Kidney (tissue), 14 donors: Measurements from ENCODE around the gene ARMC3. TPM values are rescaled to one million over a fixed set of nuclear protein-coding genes. Genes with fewer than 3 reads are reported as not detected.
A peak's percentile ranks its signal among the peaks of the same experiment; 100 is the strongest.

Experiments
- DNase-seq, 5 donors: peaks; one replicate each; pipeline ENCODE4 v3.0.0-alpha.2; 2013 to 2020
- FAIRE-seq: peaks from 2 replicates; lab custom pipeline; 2012; peaks lifted over from hg19 to GRCh38; lab: Jason Lieb, UNC
- H3K27ac ChIP-seq, 2 donors: one replicate each; pipeline ENCODE4 v1.7.0; 2013; ENCODE audit warnings: low read depth in 2 of 2, low read length in 2 of 2, inconsistent platforms in 1 of 2
- H3K27me3 ChIP-seq: one replicate; pipeline ENCODE4 v1.7.1; 2013; ENCODE audit warnings: low read length, inconsistent platforms; ENCODE audit not compliant: control insufficient read depth, insufficient read depth
- H3K36me3 ChIP-seq, 3 donors: one replicate each; pipeline versions ENCODE4 v1.7.0 to v1.7.1; 2013; ENCODE audit warnings: low read length in 3 of 3, control low read depth in 1 of 3, inconsistent platforms in 1 of 3; ENCODE audit not compliant: insufficient read depth in 3 of 3, control insufficient read depth in 2 of 3
- H3K4me1 ChIP-seq, 3 donors: one replicate each; pipeline versions ENCODE4 v1.7.0 to v1.7.1; 2013; ENCODE audit warnings: low read length in 3 of 3, inconsistent platforms in 1 of 3, low read depth in 1 of 3; ENCODE audit not compliant: control insufficient read depth in 2 of 3, insufficient read depth in 2 of 3
- H3K4me3 ChIP-seq, 3 donors: one replicate each; pipeline versions ENCODE4 v1.7.0 to v1.8.1; 2013; ENCODE audit warnings: low read length in 3 of 3, control low read depth in 1 of 3, inconsistent platforms in 1 of 3
- H3K9ac ChIP-seq, 3 donors: one replicate each; pipeline versions ENCODE4 v1.7.0 to v1.7.1; 2013; ENCODE audit warnings: low read length in 3 of 3, control low read depth in 1 of 3, inconsistent platforms in 1 of 3
- H3K9me3 ChIP-seq, 3 donors: one replicate each; pipeline versions ENCODE4 v1.7.0 to v1.7.1; 2013; ENCODE audit warnings: low read length in 3 of 3, control low read depth in 1 of 3, inconsistent platforms in 1 of 3; ENCODE audit not compliant: control insufficient read depth in 2 of 3, insufficient read depth in 1 of 3
- CTCF ChIP-seq: IDR thresholded peaks from 3 replicates; pipeline ENCODE4 v1.5.1; 2012; ENCODE audit warnings: mild to moderate bottlenecking, moderate library complexity, borderline replicate concordance; ENCODE audit not compliant: insufficient read depth; ENCODE audit errors: extremely low read depth
- intact Hi-C: fragments of 100-400 bp; cut with DNase I; formaldehyde crosslinking; loops from one replicate; pipeline ENCODE4 v1.11.1; 2022
- polyA plus RNA-seq: library from polyadenylated mRNA; stranded (reverse); fragments of 350-450 nt; fragmentation: Illumina TruSeq; extraction: RNeasy Lipid Tissue Mini Kit (QIAGEN cat#74804); gene quantifications from one replicate; pipeline ENCODE4 v1.2.3, GENCODE V29; 2014; ENCODE audit warnings: low read depth, low replicate concordance; ENCODE audit not compliant: insufficient read depth
- total RNA-seq: library from RNA; stranded (reverse); fragmentation: NEBNext Ultra II Directional; extraction: Animal tissue kit (Norgen Biotek cat#: 25700); gene quantifications from one replicate; pipeline ENCODE4 v1.2.1, GENCODE V29; 2021
- donor health status: control.
- donor health status: control.
- donor health status: control.
- donor health status: control.
- donor health status: control.
- donor health status: DM: yes; HTN: yes; CAD: no.
- donor health status: Normal renal cell carcinoma (clear cell type).

Gene ARMC3
- total and polyA plus RNA-seq, 2 donors from 2014 or later = 0.60 to 5.5 TPM

GRCh38 chr10:23065181-23065948 lies 137.5 kb downstream of the ARMC3 start:
- Histone ChIP-seq H3K4me1 (peaks cover 0 to 10% (median 9%) of the 10 kb centered on the region in 3 donors), H3K4me3 (no peak overlapping the region), H3K9ac (peak overlapping the region in 1 of 3 donors; percentile 34), H3K27me3 (no peaks in the 10 kb centered on the region), H3K9me3 (no peaks in the 10 kb centered on the region), H3K36me3 (no peaks in the 10 kb centered on the region), H3K27ac (no peak overlapping the region)
- no peak for TF ChIP-seq CTCF
- intact Hi-C loops = no loop called here
- FAIRE-seq (no peak), DNase-seq (peak in 2 of 5 donors; percentile 36 to 88)

- no peak overlapping the region for H3K4me3 ChIP-seq
- intact Hi-C loops = no loop called here
- H3K27ac ChIP-seq = no peak overlapping the region
- H3K4me1 ChIP-seq = peaks cover 0 to 10% (median 9%) of the 10 kb centered on the region in 3 donors
- DNase-seq (no peak), FAIRE-seq (no peak)
- no peaks in the 10 kb centered on the region for H3K9me3 ChIP-seq
- no peak overlapping the region for H3K9ac ChIP-seq
- H3K36me3 ChIP-seq = no peaks in the 10 kb centered on the region
- TF ChIP-seq CTCF = no peak
- no peaks in the 10 kb centered on the region for H3K27me3 ChIP-seq
These were observed 139.5 kb downstream of the ARMC3 start for GRCh38 chr10:23067337-23067736.

- Histone ChIP-seq H3K27ac (no peak overlapping the region), H3K27me3 (no peaks in the 10 kb centered on the region), H3K4me3 (no peak overlapping the region), H3K9ac (no peak overlapping the region), H3K4me1 (peaks cover 0 to 9% (median 8%) of the 10 kb centered on the region in 3 donors), H3K36me3 (no peaks in the 10 kb centered on the region), H3K9me3 (no peaks in the 10 kb centered on the region)
- FAIRE-seq (no peak), DNase-seq (peak; percentile 75 to 93 (median 85))
- intact Hi-C loops = no loop called here
- TF ChIP-seq CTCF = peak; percentile 84
These were observed 140.3 kb downstream of the ARMC3 start for GRCh38 chr10:23067939-23068775.
